Heart right ventricle (tissue), 16 donors: ENCODE data around the gene PHKG2. TPM values are rescaled to one million over a fixed set of nuclear protein-coding genes. Genes with fewer than 3 reads are reported as not detected.
"Not testable (repeated sequence)": the region's sequence is repeated elsewhere in the genome, so short reads cannot be mapped to it uniquely, and the experiment has no call there.

Experiments
- ATAC-seq, 8 donors: fragments of 200-7000 bp; cut with Tn5 transposase; one replicate each; pipeline ENCODE4 v1.9.1; 2020; ENCODE audit warnings: mild to moderate bottlenecking in 8 of 8, moderate library complexity in 8 of 8, moderate number of reproducible peaks in 1 of 8
- DNase-seq, 2 donors: peaks; one replicate each; pipeline ENCODE4 v3.0.0-alpha.2; 2020
- H3K27ac ChIP-seq, 10 donors: fragments of 200-600 bp; sonication (generic) in 2 of 10; one replicate each; pipeline versions ENCODE4 v1.5.0 to v1.8.0; 2020 to 2022; ENCODE audit warnings: mild to moderate bottlenecking in 3 of 10
- H3K27me3 ChIP-seq, 7 donors: fragments of 200-600 bp; one replicate each; pipeline ENCODE4 v1.8.0; 2021 to 2022; ENCODE audit warnings: mild to moderate bottlenecking in 2 of 7
- H3K36me3 ChIP-seq, 9 donors: fragments of 200-600 bp; sonication (generic) in 1 of 9; one replicate each; pipeline versions ENCODE4 v1.5.0 to v1.8.0; 2020 to 2022; ENCODE audit warnings: mild to moderate bottlenecking in 2 of 9
- H3K4me1 ChIP-seq, 9 donors: fragments of 200-600 bp; sonication (generic) in 1 of 9; one replicate each; pipeline versions ENCODE4 v1.5.0 to v1.8.0; 2020 to 2022; ENCODE audit warnings: mild to moderate bottlenecking in 4 of 9
- H3K4me3 ChIP-seq, 10 donors: fragments of 200-600 bp; sonication (generic) in 2 of 10; one replicate each; pipeline versions ENCODE4 v1.5.0 to v1.8.0; 2020 to 2022; ENCODE audit warnings: mild to moderate bottlenecking in 7 of 10, moderate library complexity in 2 of 10
- H3K9me3 ChIP-seq, 11 donors: fragments of 200-600 bp in 10 of 11; sonication (generic) in 2 of 11; one replicate each; pipeline versions ENCODE4 v1.5.0 to v1.8.0; 2013 to 2022; ENCODE audit warnings: mild to moderate bottlenecking in 2 of 11, control low read depth in 1 of 11, moderate library complexity in 1 of 11
- whole genome bisulfite sequencing, 2 donors: extraction: QIAGEN DNeasy Blood & Tissue Kit; methylation state at CpG; one replicate each; pipeline ENCODE4 v1.1.7; 2013; ENCODE audit warnings: inconsistent platforms in 1 of 2; 5-methylcytosine and 5-hydroxymethylcytosine counted together
- intact Hi-C, 10 donors: fragments of 100-400 bp; cut with DNase I; formaldehyde crosslinking; loops; one replicate each; pipeline versions ENCODE4 v1.11.1 to v1.14.2; 2022
- polyA plus RNA-seq, 2 donors: library from polyadenylated mRNA; stranded (reverse); fragments of 200-250 nt; gene quantifications; one replicate each; pipeline ENCODE4 v1.2.3, GENCODE V29; 2013
- total RNA-seq, 10 donors: library from RNA; stranded (reverse); fragmentation: NEBNext Ultra II Directional in 3 of 10; extraction: Animal tissue kit (Norgen Biotek cat#: 25700) in 3 of 10; gene quantifications; one replicate each; pipeline versions ENCODE4 v1.2.1 to v1.2.4, GENCODE V29; 2021 to 2023
- TF ChIP-seq, protein P1 (sequence below), 9 donors: fragments of 200-600 bp; sonication (generic) in 2 of 9; IDR thresholded peaks; one replicate each; pipeline versions ENCODE4 v1.5.0 to v1.8.0; 2021 to 2022; ENCODE audit warnings: antibody characterized with exemption in 9 of 9, mild to moderate bottlenecking in 5 of 9, moderate library complexity in 1 of 9
- donor health status: Arrhythmogenic right ventricular cardiomyopathy.
- donor health status: ischemic (EF 13 %, LVEDD 7.1; RV severe dilation, severe dysfunction).
- donor health status: healthy with polysubstance abuse.
- donor health status: DM: no; HTN: yes; CAD: no.
- donor health status: DM: no; HTN: no; CAD: no.
- donor health status: ischemic (EF 25% LVEDD 6.9; RV normal size, moderate dysfunction).
- donor health status: ischemic (EF 25% LVEDD 5.7; RV mildly dilated, moderate dysfunction).
- donor health status: healthy.
- donor health status: DM: yes; HTN: yes; CAD: no.
- donor health status: Ischemic cardiomyopathy.
- donor health status: ischemic (EF 35%, LVEDD 5.7; RV mildly dilated, moderate dysfunction).
- donor health status: nonischemic (EF 11% LVEDD 7.7; RV severe dilation, severe dysfunction).
- donor health status: DM: yes; HTN: yes; CAD: no.
- donor health status: PGD.
- donor health status: ischemic (EF 29% LVEDD 5.4; RV normal size, mild dysfunction).
- donor health status: nonischemic (EF 23%, LVEDD 6.1; RV moderate dilation, normal function).

The PHKG2 gene
- total and polyA plus RNA-seq, 12 donors, result 12.1 to 40.7 (median 15.8) TPM

DNA sequence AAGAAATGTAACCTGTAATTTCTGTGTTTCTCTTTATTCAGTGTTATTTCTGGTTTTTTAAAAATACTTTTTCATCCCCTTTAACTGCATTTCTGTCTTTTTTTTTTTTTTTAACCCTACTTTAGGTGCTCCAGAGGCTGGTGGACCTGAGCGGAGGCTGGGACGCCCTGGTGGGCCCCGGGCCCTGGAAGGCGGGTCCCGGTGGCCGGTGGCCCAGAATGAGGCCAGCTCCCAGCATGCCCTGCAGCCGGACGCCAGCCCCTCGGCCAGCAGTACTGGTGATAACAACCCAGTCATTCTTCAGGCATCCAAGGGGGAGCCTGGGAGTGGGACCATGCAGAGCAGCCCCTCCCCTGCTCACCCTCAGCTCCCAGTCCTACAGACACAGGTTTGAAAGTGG, 47.7 kb upstream of the PHKG2 start:
- H3K4me1 ChIP-seq, result peaks cover 0 to 36% (median 31%) of the 10 kb centered on the region in 9 donors
- no peaks in the 10 kb centered on the region for H3K27me3 ChIP-seq
- intact Hi-C loops, result loop anchor here in 2 of 10 donors (5.0 to 10.0 kb wide), 2 partner anchors 42 to 64 kb away; partner anchors contain the start of genes CFAP119 (in 1 of the 2) and RNF40 (in 1 of the 2)
- TF ChIP-seq, protein P1, sequence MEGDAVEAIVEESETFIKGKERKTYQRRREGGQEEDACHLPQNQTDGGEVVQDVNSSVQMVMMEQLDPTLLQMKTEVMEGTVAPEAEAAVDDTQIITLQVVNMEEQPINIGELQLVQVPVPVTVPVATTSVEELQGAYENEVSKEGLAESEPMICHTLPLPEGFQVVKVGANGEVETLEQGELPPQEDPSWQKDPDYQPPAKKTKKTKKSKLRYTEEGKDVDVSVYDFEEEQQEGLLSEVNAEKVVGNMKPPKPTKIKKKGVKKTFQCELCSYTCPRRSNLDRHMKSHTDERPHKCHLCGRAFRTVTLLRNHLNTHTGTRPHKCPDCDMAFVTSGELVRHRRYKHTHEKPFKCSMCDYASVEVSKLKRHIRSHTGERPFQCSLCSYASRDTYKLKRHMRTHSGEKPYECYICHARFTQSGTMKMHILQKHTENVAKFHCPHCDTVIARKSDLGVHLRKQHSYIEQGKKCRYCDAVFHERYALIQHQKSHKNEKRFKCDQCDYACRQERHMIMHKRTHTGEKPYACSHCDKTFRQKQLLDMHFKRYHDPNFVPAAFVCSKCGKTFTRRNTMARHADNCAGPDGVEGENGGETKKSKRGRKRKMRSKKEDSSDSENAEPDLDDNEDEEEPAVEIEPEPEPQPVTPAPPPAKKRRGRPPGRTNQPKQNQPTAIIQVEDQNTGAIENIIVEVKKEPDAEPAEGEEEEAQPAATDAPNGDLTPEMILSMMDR (IDR thresholded peaks at IDR 0.05), result no peak
- H3K4me3 ChIP-seq, result peak overlapping the region in 5 of 10 donors; percentile 3 to 100 (median 88)
- ATAC-seq (peak in 4 of 8 donors; percentile 1 to 47 (median 10)), DNase-seq (peak; percentile 47 to 57)
- H3K27ac ChIP-seq, result peak overlapping the region in 8 of 10 donors; percentile 7 to 100 (median 51)
- 33 to 39% methylated on average over 9 of the region's 9 CpGs for WGBS, 2 donors
- peaks cover 5 to 58% (median 47%) of the 10 kb centered on the region in 9 donors for H3K36me3 ChIP-seq
- H3K9me3 ChIP-seq, result no peaks in the 10 kb centered on the region

DNA sequence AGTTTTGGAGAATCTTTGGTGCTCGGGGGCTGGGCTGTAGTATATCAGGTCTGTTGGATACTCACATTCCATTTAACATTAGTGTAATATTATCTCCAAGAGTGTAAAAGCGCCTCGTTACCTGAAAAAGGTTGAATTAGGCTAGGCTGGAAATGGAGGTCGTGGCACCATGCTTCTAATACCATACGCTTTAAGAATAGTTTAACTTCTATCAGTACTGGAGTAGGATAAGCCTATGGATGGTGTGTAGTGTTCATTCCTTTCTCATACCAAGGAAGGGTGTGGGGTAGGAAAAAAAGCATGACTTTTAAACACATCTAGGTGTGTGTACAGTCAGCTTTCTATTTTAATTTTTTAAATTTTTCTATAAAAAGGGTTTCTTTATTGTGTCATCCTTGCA, 47.3 kb upstream of the PHKG2 start:
- ATAC-seq (no peak), DNase-seq (no peak)
- TF ChIP-seq, protein P1 (IDR thresholded peaks at IDR 0.05), result no peak
- Histone ChIP-seq H3K36me3 (peaks cover 5 to 63% (median 51%) of the 10 kb centered on the region in 9 donors), H3K4me3 (peak overlapping the region in 2 of 10 donors; percentile 13 to 96), H3K27ac (peak overlapping the region in 7 of 10 donors; percentile 7 to 100 (median 49)), H3K4me1 (peaks cover 0 to 36% (median 31%) of the 10 kb centered on the region in 9 donors), H3K9me3 (no peaks in the 10 kb centered on the region), H3K27me3 (no peaks in the 10 kb centered on the region)
- WGBS, 2 donors, result 62 to 72% methylated on average over 5 of the region's 5 CpGs
- intact Hi-C loops, result loop anchor here in 2 of 10 donors (5.0 to 10.0 kb wide), 2 partner anchors 41 to 64 kb away; partner anchors contain the start of genes CFAP119 (in 1 of the 2) and RNF40 (in 1 of the 2)

DNA sequence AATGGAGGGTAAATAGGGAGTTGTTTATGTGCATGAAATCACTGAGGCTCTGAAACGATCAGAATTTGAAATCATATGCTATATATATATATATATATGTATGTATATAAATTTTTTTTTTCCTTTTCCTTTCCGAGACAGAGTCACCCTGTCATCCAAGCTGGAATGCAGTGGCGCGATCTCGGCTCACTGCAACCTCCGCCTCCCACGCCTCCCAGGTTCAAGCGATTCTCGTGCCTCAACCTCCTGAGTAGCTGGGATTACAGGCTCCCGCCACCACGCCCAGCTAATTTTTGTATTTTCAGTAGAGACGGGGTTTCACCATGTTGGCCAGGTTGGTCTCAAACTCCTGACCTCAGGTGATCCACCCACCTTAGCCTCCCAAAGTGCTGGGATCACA, 45.2 kb upstream of the PHKG2 start:
- not testable (repeated sequence) for H3K27ac ChIP-seq, ATAC-seq, H3K27me3 ChIP-seq, H3K4me3 ChIP-seq, DNase-seq, H3K9me3 ChIP-seq
- intact Hi-C loops, result loop anchor here in 2 of 10 donors (5.0 to 10.0 kb wide), 2 partner anchors 39 to 62 kb away; partner anchors contain the start of genes CFAP119 (in 1 of the 2) and RNF40 (in 1 of the 2)
- 88 to 94% methylated on average over 12 of the region's 12 CpGs for WGBS, 2 donors
- peaks cover 5 to 84% (median 71%) of the 10 kb centered on the region in 9 donors for H3K36me3 ChIP-seq
- peaks cover 0 to 30% (median 24%) of the 10 kb centered on the region in 9 donors for H3K4me1 ChIP-seq

DNA sequence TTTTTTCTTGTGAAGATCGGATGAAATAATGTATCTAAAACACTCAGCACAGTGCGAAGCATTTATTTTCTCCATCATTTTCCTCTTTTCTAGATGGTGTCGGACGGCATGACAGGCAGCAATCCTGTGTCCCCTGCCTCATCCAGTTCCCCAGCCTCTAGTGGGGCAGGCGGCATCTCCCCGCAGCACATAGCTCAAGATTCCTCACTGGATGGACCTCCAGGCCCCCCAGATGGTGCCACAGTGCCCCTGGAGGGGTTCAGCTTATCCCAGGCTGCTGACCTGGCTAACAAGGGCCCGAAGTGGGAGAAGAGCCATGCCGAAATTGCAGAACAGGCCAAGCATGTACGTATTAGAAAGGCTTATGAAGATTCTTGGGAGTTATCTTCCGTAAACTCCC, 44.3 kb upstream of the PHKG2 start:
- H3K9me3 ChIP-seq, result no peaks in the 10 kb centered on the region
- TF ChIP-seq, protein P1 (IDR thresholded peaks at IDR 0.05), result no peak
- 92 to 93% methylated on average over 10 of the region's 10 CpGs for WGBS, 2 donors
- peaks cover 5 to 93% (median 80%) of the 10 kb centered on the region in 9 donors for H3K36me3 ChIP-seq
- H3K4me1 ChIP-seq, result peaks cover 0 to 30% (median 24%) of the 10 kb centered on the region in 9 donors
- no peak overlapping the region for H3K27ac ChIP-seq
- intact Hi-C loops, result loop anchor here in 2 of 10 donors (5.0 to 10.0 kb wide), 2 partner anchors 38 to 61 kb away; partner anchors contain the start of genes CFAP119 (in 1 of the 2) and RNF40 (in 1 of the 2)
- no peak for DNase-seq
- no peak overlapping the region for H3K4me3 ChIP-seq
- H3K27me3 ChIP-seq, result no peaks in the 10 kb centered on the region
- no peak for ATAC-seq

DNA sequence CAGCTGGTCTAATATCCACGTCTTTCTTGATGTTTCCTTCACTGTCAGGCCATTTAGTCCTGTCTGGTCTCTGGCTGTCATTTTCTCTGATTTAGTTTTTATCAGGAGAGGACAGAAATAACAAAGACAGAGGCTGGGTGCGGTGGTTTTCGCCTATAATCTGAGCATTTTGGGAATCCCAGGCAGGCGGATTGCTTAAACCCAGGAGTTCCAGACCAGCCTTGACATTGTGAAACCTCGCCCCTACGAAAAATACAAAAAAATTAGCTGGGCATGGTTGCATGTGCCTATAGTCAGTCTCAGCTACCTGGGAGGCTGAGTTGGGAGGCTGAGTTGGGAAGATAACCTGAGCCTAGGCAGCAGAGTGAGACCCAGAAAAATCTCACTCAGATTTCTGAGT, 42.2 kb upstream of the PHKG2 start:
- peaks cover 14 to 99% (median 96%) of the 10 kb centered on the region in 9 donors for H3K36me3 ChIP-seq
- H3K4me1 ChIP-seq, result peaks cover 0 to 11% (median 5%) of the 10 kb centered on the region in 9 donors
- intact Hi-C loops, result loop anchor here in 1 of 10 donors (10.0 kb wide), 1 partner anchor 59 kb away; the partner anchor contains the start of genes CFAP119 and RNF40
- H3K4me3 ChIP-seq, result no peak overlapping the region
- H3K9me3 ChIP-seq, result no peaks in the 10 kb centered on the region
- 90 to 91% methylated on average over 6 of the region's 6 CpGs for WGBS, 2 donors
- TF ChIP-seq, protein P1 (IDR thresholded peaks at IDR 0.05), result no peak
- H3K27ac ChIP-seq, result no peak overlapping the region
- no peaks in the 10 kb centered on the region for H3K27me3 ChIP-seq
- no peak for ATAC-seq
- DNase-seq, result no peak
